GM12874 (cell line): ENCODE measurements around the gene GRIA4.

Source experiments
- TF ChIP-seq, protein P1 (sequence below): IDR thresholded peaks from 2 replicates; pipeline ENCODE4 v1.5.1; 2011; ENCODE audit warnings: low read depth, mild to moderate bottlenecking, control low read depth, low read length, moderate library complexity; ENCODE audit not compliant: insufficient read depth

The GRIA4 gene

DNA sequence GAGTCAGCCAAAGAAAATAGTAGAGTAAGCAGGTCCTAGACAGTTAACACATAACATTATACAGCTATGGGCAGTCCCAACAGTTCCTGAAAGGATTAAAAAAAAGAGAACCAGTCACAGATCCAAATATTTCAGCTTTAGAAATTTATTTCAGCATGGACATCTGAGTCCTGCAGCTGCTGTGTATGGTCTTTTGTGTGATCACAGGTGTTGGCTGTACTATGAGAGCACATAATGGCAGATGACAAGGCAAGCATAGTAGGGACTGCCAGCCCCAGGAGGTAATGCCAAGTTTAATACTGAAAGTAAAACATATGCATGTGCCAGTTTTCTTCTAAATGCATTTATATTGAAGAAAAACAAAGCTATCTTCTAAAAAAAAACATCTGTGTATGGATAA lies 158.1 kb downstream of the GRIA4 start:
- TF ChIP-seq, protein P1, sequence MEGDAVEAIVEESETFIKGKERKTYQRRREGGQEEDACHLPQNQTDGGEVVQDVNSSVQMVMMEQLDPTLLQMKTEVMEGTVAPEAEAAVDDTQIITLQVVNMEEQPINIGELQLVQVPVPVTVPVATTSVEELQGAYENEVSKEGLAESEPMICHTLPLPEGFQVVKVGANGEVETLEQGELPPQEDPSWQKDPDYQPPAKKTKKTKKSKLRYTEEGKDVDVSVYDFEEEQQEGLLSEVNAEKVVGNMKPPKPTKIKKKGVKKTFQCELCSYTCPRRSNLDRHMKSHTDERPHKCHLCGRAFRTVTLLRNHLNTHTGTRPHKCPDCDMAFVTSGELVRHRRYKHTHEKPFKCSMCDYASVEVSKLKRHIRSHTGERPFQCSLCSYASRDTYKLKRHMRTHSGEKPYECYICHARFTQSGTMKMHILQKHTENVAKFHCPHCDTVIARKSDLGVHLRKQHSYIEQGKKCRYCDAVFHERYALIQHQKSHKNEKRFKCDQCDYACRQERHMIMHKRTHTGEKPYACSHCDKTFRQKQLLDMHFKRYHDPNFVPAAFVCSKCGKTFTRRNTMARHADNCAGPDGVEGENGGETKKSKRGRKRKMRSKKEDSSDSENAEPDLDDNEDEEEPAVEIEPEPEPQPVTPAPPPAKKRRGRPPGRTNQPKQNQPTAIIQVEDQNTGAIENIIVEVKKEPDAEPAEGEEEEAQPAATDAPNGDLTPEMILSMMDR, result no peak

DNA sequence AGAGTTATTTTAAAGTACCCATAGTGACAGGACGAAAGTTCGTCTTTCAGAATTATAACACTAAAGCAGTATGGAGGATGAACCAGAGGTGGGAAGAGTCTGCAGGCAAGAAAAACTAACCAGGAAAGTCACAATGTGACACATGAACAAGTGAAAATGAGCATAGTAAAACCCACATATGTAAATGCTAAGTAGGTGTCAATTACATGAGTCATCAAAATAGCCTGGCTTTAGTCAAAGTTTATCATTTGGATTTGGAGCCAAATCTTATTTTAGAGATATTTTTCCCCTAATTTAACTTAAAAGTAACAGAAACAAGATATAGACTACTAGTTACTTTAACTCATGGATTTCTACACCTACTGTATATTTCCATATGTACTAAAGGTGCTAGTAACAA lies 159.8 kb downstream of the GRIA4 start:
- TF ChIP-seq, protein P1, result no peak

GRCh38 chr11:105774899-105775298 lies 165.0 kb downstream of the GRIA4 start:
- TF ChIP-seq, protein P1, result no peak

GRCh38 chr11:105780781-105781525 lies 171.1 kb downstream of the GRIA4 start:
- TF ChIP-seq, protein P1, result no peak

GRCh38 chr11:105781807-105782206 lies 171.9 kb downstream of the GRIA4 start:
- TF ChIP-seq, protein P1, result no peak

GRCh38 chr11:105783216-105783615 lies 173.3 kb downstream of the GRIA4 start:
- TF ChIP-seq, protein P1, result no peak

DNA sequence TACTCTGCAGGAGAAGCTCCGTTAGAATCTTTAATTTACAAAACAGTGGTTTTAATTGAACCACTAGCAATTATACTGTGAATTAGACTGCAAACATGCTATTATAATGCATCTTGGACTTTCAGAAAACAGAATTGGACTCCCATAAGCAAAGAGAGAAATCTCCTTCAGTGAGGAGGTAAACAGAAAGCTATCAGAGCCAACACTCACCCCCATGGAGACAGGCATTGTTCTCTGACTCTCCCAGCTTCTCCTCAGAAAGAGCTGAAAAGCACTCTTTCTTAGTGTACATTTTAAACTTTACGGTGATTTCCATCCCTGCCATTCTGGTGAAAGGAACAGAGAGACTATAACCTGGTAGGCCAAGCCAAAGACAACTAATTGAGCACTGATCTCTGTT lies 176.9 kb downstream of the GRIA4 start:
- TF ChIP-seq, protein P1, result no peak
